Omental fat pad (tissue), 4 donors: Measurements from ENCODE around the gene LRRC27. TPM values are rescaled to one million over a fixed set of nuclear protein-coding genes. Genes with fewer than 3 reads are reported as not detected.

Experiments used
- ATAC-seq: fragments of 150-250 bp; one replicate; pipeline ENCODE4 v1.9.1; 2016; ENCODE audit warnings: mild to moderate bottlenecking, moderate library complexity; ENCODE audit not compliant: low FRiP score
- DNase-seq: peaks from one replicate; pipeline ENCODE4 v3.0.0-alpha.2; 2019; ENCODE audit warnings: low spot score
- CTCF ChIP-seq, 3 donors: fragments of 450-650 bp; IDR thresholded peaks; one replicate each; pipeline ENCODE4 v1.5.1; 2016 to 2017; ENCODE audit warnings: antibody characterized with exemption in 3 of 3, mild to moderate bottlenecking in 3 of 3, moderate library complexity in 2 of 3
- total RNA-seq, 4 donors: library from RNA; depleted of rRNA; stranded (reverse); fragments of >200 nt; gene quantifications; one replicate each; pipeline ENCODE4 v1.1.0, GENCODE V29; 2016

Gene LRRC27
- total RNA-seq, 4 donors from 2014 or later = 5.0 to 12.1 (median 7.7) TPM

- TF ChIP-seq CTCF (IDR thresholded peaks at IDR 0.05) = no peak
- ATAC-seq (no peak), DNase-seq (no peak)
Measured at GRCh38 chr10:132297526-132297925, 34.5 kb upstream of the LRRC27 start.

GRCh38 chr10:132298038-132298881 is 33.7 kb upstream of the LRRC27 start:
- ATAC-seq (no peak), DNase-seq (no peak)
- no peak for TF ChIP-seq CTCF (IDR thresholded peaks at IDR 0.05)

- no peak for TF ChIP-seq CTCF (IDR thresholded peaks at IDR 0.05)
- DNase-seq (no peak), ATAC-seq (no peak)
Measured at GRCh38 chr10:132299371-132300336, 32.3 kb upstream of the LRRC27 start.

GRCh38 chr10:132300582-132300981 is 31.4 kb upstream of the LRRC27 start:
- TF ChIP-seq CTCF (IDR thresholded peaks at IDR 0.05) = no peak
- DNase-seq (no peak), ATAC-seq (no peak)

GRCh38 chr10:132301371-132302330 is 30.3 kb upstream of the LRRC27 start:
- DNase-seq (no peak), ATAC-seq (no peak)
- no peak for TF ChIP-seq CTCF (IDR thresholded peaks at IDR 0.05)
